GM10248 (cell line): ENCODE results near the gene SLC28A1.

Experiments
- CTCF ChIA-PET: fragments of 300-600 bp; sonication (Branson Sonifier 250); formaldehyde crosslinking; extraction: SDS; loops from one replicate; lab custom pipeline; 2021; ENCODE audit warnings: antibody characterized with exemption; lab: Yijun Ruan, JAX
- POLR2A ChIA-PET: fragments of 350-650 bp; sonication (Branson Sonifier 250); formaldehyde crosslinking; extraction: SDS; loops from one replicate; lab custom pipeline; 2020; ENCODE audit warnings: antibody characterized with exemption; lab: Yijun Ruan, JAX
- DNase-seq: peaks from one replicate; pipeline ENCODE4 v3.0.0; 2012; ENCODE audit errors: extremely low spot score
- CTCF ChIP-seq: IDR thresholded peaks from 2 replicates; pipeline ENCODE4 v1.5.1; 2012; ENCODE audit warnings: mild to moderate bottlenecking, low read depth; ENCODE audit errors: extremely low read depth, missing control alignments, control extremely low read depth

The SLC28A1 gene

GRCh38 chr15:84956199-84956598 lies 71.7 kb downstream of the SLC28A1 start:
- DNase-seq: no peak
- POLR2A ChIA-PET: no interaction called here
- TF ChIP-seq CTCF: no peak
- CTCF ChIA-PET: interaction anchor here (1.2 to 4.0 kb wide), 3 partner anchors 10 to 123 kb away, joined by 3 to 35 read pairs (median 18); no protein-coding TSS in a partner anchor

GRCh38 chr15:84960391-84961113 lies 76.1 kb downstream of the SLC28A1 start:
- ChIA-PET CTCF (no interaction called here), POLR2A (no interaction called here)
- no peak for DNase-seq
- no peak for TF ChIP-seq CTCF

- no peak for TF ChIP-seq CTCF
- DNase-seq: no peak
- ChIA-PET CTCF (no interaction called here), POLR2A (no interaction called here)
These were observed 76.6 kb downstream of the SLC28A1 start for GRCh38 chr15:84961114-84961452.

GRCh38 chr15:84961707-84962106 lies 77.2 kb downstream of the SLC28A1 start:
- DNase-seq: no peak
- POLR2A ChIA-PET: no interaction called here
- CTCF ChIA-PET: no interaction called here
- TF ChIP-seq CTCF: no peak

- DNase-seq: no peak
- CTCF ChIA-PET: interaction anchor here (1.1 to 1.5 kb wide), 3 partner anchors 15 to 82 kb away, joined by 3 to 5 read pairs (median 4); no protein-coding TSS in a partner anchor
- no peak for TF ChIP-seq CTCF
- POLR2A ChIA-PET: no interaction called here
These were observed 78.5 kb downstream of the SLC28A1 start for GRCh38 chr15:84962955-84963354.

- no peak for TF ChIP-seq CTCF
- CTCF ChIA-PET: interaction anchor here (1.1 to 1.5 kb wide), 2 partner anchors 8 to 9 kb away, joined by 3 to 4 read pairs; no protein-coding TSS in a partner anchor
- DNase-seq: no peak
- POLR2A ChIA-PET: no interaction called here
These were observed 82.9 kb downstream of the SLC28A1 start for GRCh38 chr15:84967380-84967779.

GRCh38 chr15:84968301-84968700 lies 83.8 kb downstream of the SLC28A1 start:
- CTCF ChIA-PET: no interaction called here
- no peak for TF ChIP-seq CTCF
- POLR2A ChIA-PET: no interaction called here
- DNase-seq: no peak
